Liver (tissue), 9 donors: Measurements from ENCODE around the gene TOMM70. TPM values are rescaled to one million over a fixed set of nuclear protein-coding genes. Genes with fewer than 3 reads are reported as not detected.

ENCODE experiments used
- DNase-seq: peaks from one replicate; pipeline ENCODE4 v3.0.0-alpha.2; 2017; ENCODE audit warnings: low spot score
- H3K27ac ChIP-seq, 2 donors: one replicate each; pipeline ENCODE4 v1.7.0; 2013; ENCODE audit warnings: inconsistent platforms in 2 of 2, low read length in 2 of 2, control low read depth in 1 of 2, low read depth in 1 of 2, mild to moderate bottlenecking in 1 of 2
- H3K27me3 ChIP-seq, 4 donors: one replicate each; pipeline versions ENCODE4 v1.6.1 to v1.7.0; 2013; ENCODE audit warnings: low read length in 3 of 4, inconsistent platforms in 1 of 4, mild to moderate bottlenecking in 1 of 4, moderate library complexity in 1 of 4; ENCODE audit not compliant: control insufficient read depth in 4 of 4, insufficient read depth in 4 of 4
- H3K36me3 ChIP-seq, 4 donors: one replicate each; pipeline versions ENCODE4 v1.6.1 to v1.7.0; 2013; ENCODE audit warnings: low read length in 3 of 4, mild to moderate bottlenecking in 3 of 4, low read depth in 1 of 4, moderate library complexity in 1 of 4; ENCODE audit not compliant: control insufficient read depth in 4 of 4, insufficient read depth in 3 of 4
- H3K4me1 ChIP-seq, 4 donors: one replicate each; pipeline versions ENCODE4 v1.6.1 to v1.7.0; 2013; ENCODE audit warnings: low read length in 3 of 4, mild to moderate bottlenecking in 3 of 4, moderate library complexity in 1 of 4; ENCODE audit not compliant: control insufficient read depth in 4 of 4, insufficient read depth in 4 of 4
- H3K4me3 ChIP-seq, 3 donors: one replicate each; pipeline versions ENCODE4 v1.6.1 to v1.7.0; 2013; ENCODE audit warnings: low read length in 3 of 3, control low read depth in 1 of 3, low read depth in 1 of 3, mild to moderate bottlenecking in 1 of 3
- H3K9ac ChIP-seq, 2 donors: one replicate each; pipeline ENCODE4 v1.7.0; 2013; ENCODE audit warnings: low read length in 2 of 2, mild to moderate bottlenecking in 2 of 2, moderate library complexity in 2 of 2, control low read depth in 1 of 2, low read depth in 1 of 2
- H3K9me3 ChIP-seq, 4 donors: one replicate each; pipeline versions ENCODE4 v1.6.1 to v1.7.0; 2013; ENCODE audit warnings: low read length in 3 of 4; ENCODE audit not compliant: control insufficient read depth in 4 of 4
- EGR1 ChIP-seq, 2 donors: IDR thresholded peaks; 2 replicates each; pipeline ENCODE4 v1.6.1; 2016 to 2018; ENCODE audit warnings: antibody characterized with exemption in 2 of 2, low read depth in 2 of 2
- FOXA1 ChIP-seq: IDR thresholded peaks from 2 replicates; pipeline ENCODE4 v1.6.1; 2016; ENCODE audit warnings: antibody characterized with exemption
- FOXA2 ChIP-seq: IDR thresholded peaks from 2 replicates; pipeline ENCODE4 v1.6.1; 2016; ENCODE audit warnings: antibody characterized with exemption
- GABPA ChIP-seq, 2 donors: IDR thresholded peaks in 1 of 2; conservative IDR thresholded peaks in 1 of 2; 2 replicates each; pipeline ENCODE4 v1.6.1; 2016; ENCODE audit warnings: antibody characterized with exemption in 2 of 2, mild to moderate bottlenecking in 1 of 2, moderate library complexity in 1 of 2
- HNF4A ChIP-seq, 2 donors: conservative IDR thresholded peaks; 2 replicates each; pipeline ENCODE4 v1.6.1; 2016; ENCODE audit warnings: antibody characterized with exemption in 2 of 2, mild to moderate bottlenecking in 2 of 2
- HNF4G ChIP-seq: IDR thresholded peaks from 2 replicates; pipeline ENCODE4 v1.6.1; 2016; ENCODE audit warnings: antibody characterized with exemption
- JUND ChIP-seq, 2 donors: IDR thresholded peaks; 2 replicates each; pipeline ENCODE4 v1.6.1; 2016; ENCODE audit warnings: antibody characterized with exemption in 2 of 2
- NR2F2 ChIP-seq: IDR thresholded peaks from 2 replicates; pipeline ENCODE4 v1.6.1; 2016; ENCODE audit warnings: antibody characterized with exemption
- RAD21 ChIP-seq, 2 donors: IDR thresholded peaks; 2 replicates each; pipeline ENCODE4 v1.6.1; 2016; ENCODE audit warnings: antibody characterized with exemption in 2 of 2, mild to moderate bottlenecking in 2 of 2
- RXRA ChIP-seq, 2 donors: IDR thresholded peaks; 2 replicates each; pipeline ENCODE4 v1.6.1; 2017 to 2018; ENCODE audit warnings: antibody characterized with exemption in 2 of 2, mild to moderate bottlenecking in 1 of 2
- SP1 ChIP-seq: IDR thresholded peaks from 2 replicates; pipeline ENCODE4 v1.6.1; 2018; ENCODE audit warnings: antibody characterized with exemption, mild to moderate bottlenecking
- TAF1 ChIP-seq: conservative IDR thresholded peaks from 2 replicates; pipeline ENCODE4 v1.6.1; 2016; ENCODE audit warnings: antibody characterized with exemption, mild to moderate bottlenecking
- YY1 ChIP-seq: IDR thresholded peaks from 2 replicates; pipeline ENCODE4 v1.6.1; 2016; ENCODE audit warnings: antibody characterized with exemption, mild to moderate bottlenecking
- WGBS: extraction: QIAGEN DNeasy Blood & Tissue Kit; methylation state at CpG from one replicate; pipeline ENCODE4 v1.1.7; 2013; 5-methylcytosine and 5-hydroxymethylcytosine counted together
- polyA plus RNA-seq, 2 donors: library from polyadenylated mRNA; stranded (reverse) in 1 of 2; unstranded in 1 of 2; fragments of 200-250 nt in 1 of 2; fragments of >200 nt in 1 of 2; fragmentation: Nextera tagmentation in 1 of 2; extraction: Ambion mirVana in 1 of 2; gene quantifications; one replicate each; pipeline versions ENCODE4 v1.2.1 to v1.2.3, GENCODE V29; 2013 to 2015
- total RNA-seq, 2 donors: library from RNA; depleted of rRNA; stranded (reverse); fragments of >200 nt; gene quantifications; one replicate each; pipeline ENCODE4 v1.2.3, GENCODE V29; 2014
- TF ChIP-seq, protein P1 (sequence below): IDR thresholded peaks from 2 replicates; pipeline ENCODE4 v1.6.1; 2016; ENCODE audit warnings: antibody characterized with exemption
- TF ChIP-seq, protein P2 (sequence below): fragments of 150-350 bp; IDR thresholded peaks from 2 replicates; pipeline ENCODE4 v1.5.1; 2017; ENCODE audit warnings: improper control_type of control experiment, low read depth, low read length; ENCODE audit not compliant: missing input control
- TF ChIP-seq, protein P3 (sequence below): IDR thresholded peaks from 2 replicates; pipeline ENCODE4 v1.6.1; 2016; ENCODE audit warnings: antibody characterized with exemption
- TF ChIP-seq, protein P4 (sequence below): IDR thresholded peaks from 2 replicates; pipeline ENCODE4 v1.6.1; 2016; ENCODE audit warnings: antibody characterized with exemption, mild to moderate bottlenecking
- TF ChIP-seq, protein P5 (sequence below): IDR thresholded peaks from 2 replicates; pipeline ENCODE4 v1.6.1; 2016; ENCODE audit warnings: antibody characterized with exemption
- donor health status: healthy.
- donor health status: healthy.
- donor health status: healthy.
- donor health status: healthy.
- donor health status: healthy.

The TOMM70 gene
- total and polyA plus RNA-seq, 4 donors, result 16.7 to 55.8 (median 32.6) TPM

DNA sequence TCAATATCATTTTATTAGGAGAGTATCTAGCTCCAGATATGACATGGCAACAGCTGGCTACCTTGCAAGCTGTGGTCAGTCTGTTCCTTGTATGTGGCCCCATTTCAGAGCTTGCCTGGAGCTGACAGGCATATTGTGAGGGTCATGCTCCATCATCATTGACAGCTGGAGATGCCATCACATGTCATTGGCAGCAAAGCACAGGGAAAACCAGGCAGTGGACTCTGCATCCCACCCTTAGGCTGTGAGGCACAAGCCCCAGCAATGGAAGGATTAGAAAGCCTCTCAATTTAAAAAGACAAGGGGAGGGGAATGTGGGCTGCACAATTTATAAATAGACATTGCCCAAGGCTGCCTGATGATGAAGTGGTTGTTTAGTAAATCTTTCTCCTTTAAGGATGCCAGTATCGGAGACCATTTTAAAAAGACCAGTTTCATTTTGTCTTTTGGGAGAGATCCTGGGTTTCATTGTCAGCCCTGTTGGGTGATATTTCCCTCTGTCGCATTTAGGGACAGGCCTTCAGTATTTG, 28.4 kb upstream of the TOMM70 start:
- Histone ChIP-seq H3K9me3 (no peaks in the 10 kb centered on the region), H3K4me3 (no peak overlapping the region), H3K27me3 (no peaks in the 10 kb centered on the region), H3K9ac (no peak overlapping the region), H3K4me1 (peaks cover 3 to 34% (median 25%) of the 10 kb centered on the region in 4 donors), H3K36me3 (no peaks in the 10 kb centered on the region), H3K27ac (no peak overlapping the region)
- no peak for DNase-seq
- TF ChIP-seq HNF4G (no peak), FOXA1 (no peak), RXRA (IDR thresholded peaks at IDR 0.05) (no peak), SP1 (no peak), YY1 (no peak), TAF1 (no peak), FOXA2 (no peak), JUND (IDR thresholded peaks at IDR 0.05) (no peak), EGR1 (IDR thresholded peaks at IDR 0.05; ENCODE audit: low read depth in 2 of 2) (no peak), HNF4A (conservative IDR thresholded peaks at IDR 0.05) (no peak), NR2F2 (no peak)
- TF ChIP-seq, protein P1, sequence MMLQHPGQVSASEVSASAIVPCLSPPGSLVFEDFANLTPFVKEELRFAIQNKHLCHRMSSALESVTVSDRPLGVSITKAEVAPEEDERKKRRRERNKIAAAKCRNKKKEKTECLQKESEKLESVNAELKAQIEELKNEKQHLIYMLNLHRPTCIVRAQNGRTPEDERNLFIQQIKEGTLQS, result no peak
- TF ChIP-seq, protein P2, sequence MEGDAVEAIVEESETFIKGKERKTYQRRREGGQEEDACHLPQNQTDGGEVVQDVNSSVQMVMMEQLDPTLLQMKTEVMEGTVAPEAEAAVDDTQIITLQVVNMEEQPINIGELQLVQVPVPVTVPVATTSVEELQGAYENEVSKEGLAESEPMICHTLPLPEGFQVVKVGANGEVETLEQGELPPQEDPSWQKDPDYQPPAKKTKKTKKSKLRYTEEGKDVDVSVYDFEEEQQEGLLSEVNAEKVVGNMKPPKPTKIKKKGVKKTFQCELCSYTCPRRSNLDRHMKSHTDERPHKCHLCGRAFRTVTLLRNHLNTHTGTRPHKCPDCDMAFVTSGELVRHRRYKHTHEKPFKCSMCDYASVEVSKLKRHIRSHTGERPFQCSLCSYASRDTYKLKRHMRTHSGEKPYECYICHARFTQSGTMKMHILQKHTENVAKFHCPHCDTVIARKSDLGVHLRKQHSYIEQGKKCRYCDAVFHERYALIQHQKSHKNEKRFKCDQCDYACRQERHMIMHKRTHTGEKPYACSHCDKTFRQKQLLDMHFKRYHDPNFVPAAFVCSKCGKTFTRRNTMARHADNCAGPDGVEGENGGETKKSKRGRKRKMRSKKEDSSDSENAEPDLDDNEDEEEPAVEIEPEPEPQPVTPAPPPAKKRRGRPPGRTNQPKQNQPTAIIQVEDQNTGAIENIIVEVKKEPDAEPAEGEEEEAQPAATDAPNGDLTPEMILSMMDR, result no peak
- TF ChIP-seq, protein P3, sequence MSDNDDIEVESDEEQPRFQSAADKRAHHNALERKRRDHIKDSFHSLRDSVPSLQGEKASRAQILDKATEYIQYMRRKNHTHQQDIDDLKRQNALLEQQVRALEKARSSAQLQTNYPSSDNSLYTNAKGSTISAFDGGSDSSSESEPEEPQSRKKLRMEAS, result no peak
- TF ChIP-seq, protein P4, sequence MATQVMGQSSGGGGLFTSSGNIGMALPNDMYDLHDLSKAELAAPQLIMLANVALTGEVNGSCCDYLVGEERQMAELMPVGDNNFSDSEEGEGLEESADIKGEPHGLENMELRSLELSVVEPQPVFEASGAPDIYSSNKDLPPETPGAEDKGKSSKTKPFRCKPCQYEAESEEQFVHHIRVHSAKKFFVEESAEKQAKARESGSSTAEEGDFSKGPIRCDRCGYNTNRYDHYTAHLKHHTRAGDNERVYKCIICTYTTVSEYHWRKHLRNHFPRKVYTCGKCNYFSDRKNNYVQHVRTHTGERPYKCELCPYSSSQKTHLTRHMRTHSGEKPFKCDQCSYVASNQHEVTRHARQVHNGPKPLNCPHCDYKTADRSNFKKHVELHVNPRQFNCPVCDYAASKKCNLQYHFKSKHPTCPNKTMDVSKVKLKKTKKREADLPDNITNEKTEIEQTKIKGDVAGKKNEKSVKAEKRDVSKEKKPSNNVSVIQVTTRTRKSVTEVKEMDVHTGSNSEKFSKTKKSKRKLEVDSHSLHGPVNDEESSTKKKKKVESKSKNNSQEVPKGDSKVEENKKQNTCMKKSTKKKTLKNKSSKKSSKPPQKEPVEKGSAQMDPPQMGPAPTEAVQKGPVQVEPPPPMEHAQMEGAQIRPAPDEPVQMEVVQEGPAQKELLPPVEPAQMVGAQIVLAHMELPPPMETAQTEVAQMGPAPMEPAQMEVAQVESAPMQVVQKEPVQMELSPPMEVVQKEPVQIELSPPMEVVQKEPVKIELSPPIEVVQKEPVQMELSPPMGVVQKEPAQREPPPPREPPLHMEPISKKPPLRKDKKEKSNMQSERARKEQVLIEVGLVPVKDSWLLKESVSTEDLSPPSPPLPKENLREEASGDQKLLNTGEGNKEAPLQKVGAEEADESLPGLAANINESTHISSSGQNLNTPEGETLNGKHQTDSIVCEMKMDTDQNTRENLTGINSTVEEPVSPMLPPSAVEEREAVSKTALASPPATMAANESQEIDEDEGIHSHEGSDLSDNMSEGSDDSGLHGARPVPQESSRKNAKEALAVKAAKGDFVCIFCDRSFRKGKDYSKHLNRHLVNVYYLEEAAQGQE, result no peak
- WGBS, result 94% methylated on average over 2 of the region's 2 CpGs

DNA sequence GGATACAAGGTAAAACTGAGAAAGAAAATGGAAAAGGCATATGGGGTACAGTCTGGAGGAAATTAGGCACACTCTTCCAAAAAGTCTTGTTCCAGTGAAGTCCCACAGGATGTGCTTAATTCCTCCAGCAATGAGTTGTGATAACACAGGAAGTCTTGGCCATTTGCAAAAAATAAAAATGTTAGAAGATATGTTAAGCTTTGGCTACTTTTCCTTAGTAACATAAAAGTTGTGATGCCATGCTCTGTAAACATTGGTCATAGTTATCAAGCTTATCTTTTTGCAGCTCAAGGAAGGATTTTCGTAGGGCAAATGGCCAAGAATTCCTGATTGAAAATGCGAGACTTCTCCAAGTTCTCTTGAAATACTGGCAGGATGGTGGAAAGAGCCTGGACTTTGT, 26.8 kb upstream of the TOMM70 start:
- Histone ChIP-seq H3K9ac (no peak overlapping the region), H3K36me3 (no peaks in the 10 kb centered on the region), H3K4me1 (peaks cover 3 to 35% (median 26%) of the 10 kb centered on the region in 4 donors), H3K4me3 (no peak overlapping the region), H3K27ac (no peak overlapping the region), H3K9me3 (no peaks in the 10 kb centered on the region), H3K27me3 (no peaks in the 10 kb centered on the region)
- 72% methylated on average over 2 of the region's 2 CpGs for WGBS
- DNase-seq, result no peak
- TF ChIP-seq GABPA (IDR thresholded peaks at IDR 0.05 in 1 of 2, conservative IDR thresholded peaks at IDR 0.05 in 1 of 2) (no peak), NR2F2 (no peak), YY1 (no peak), HNF4G (no peak), RAD21 (IDR thresholded peaks at IDR 0.05) (no peak), FOXA2 (no peak), FOXA1 (no peak), HNF4A (conservative IDR thresholded peaks at IDR 0.05) (no peak), TAF1 (no peak), JUND (IDR thresholded peaks at IDR 0.05) (no peak)
- TF ChIP-seq, protein P2, result no peak
- TF ChIP-seq, protein P4, result no peak
- TF ChIP-seq, protein P5, sequence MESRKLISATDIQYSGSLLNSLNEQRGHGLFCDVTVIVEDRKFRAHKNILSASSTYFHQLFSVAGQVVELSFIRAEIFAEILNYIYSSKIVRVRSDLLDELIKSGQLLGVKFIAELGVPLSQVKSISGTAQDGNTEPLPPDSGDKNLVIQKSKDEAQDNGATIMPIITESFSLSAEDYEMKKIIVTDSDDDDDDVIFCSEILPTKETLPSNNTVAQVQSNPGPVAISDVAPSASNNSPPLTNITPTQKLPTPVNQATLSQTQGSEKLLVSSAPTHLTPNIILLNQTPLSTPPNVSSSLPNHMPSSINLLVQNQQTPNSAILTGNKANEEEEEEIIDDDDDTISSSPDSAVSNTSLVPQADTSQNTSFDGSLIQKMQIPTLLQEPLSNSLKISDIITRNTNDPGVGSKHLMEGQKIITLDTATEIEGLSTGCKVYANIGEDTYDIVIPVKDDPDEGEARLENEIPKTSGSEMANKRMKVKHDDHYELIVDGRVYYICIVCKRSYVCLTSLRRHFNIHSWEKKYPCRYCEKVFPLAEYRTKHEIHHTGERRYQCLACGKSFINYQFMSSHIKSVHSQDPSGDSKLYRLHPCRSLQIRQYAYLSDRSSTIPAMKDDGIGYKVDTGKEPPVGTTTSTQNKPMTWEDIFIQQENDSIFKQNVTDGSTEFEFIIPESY, result no peak
